Measurements from ENCODE around the gene KNDC1.

DNA sequence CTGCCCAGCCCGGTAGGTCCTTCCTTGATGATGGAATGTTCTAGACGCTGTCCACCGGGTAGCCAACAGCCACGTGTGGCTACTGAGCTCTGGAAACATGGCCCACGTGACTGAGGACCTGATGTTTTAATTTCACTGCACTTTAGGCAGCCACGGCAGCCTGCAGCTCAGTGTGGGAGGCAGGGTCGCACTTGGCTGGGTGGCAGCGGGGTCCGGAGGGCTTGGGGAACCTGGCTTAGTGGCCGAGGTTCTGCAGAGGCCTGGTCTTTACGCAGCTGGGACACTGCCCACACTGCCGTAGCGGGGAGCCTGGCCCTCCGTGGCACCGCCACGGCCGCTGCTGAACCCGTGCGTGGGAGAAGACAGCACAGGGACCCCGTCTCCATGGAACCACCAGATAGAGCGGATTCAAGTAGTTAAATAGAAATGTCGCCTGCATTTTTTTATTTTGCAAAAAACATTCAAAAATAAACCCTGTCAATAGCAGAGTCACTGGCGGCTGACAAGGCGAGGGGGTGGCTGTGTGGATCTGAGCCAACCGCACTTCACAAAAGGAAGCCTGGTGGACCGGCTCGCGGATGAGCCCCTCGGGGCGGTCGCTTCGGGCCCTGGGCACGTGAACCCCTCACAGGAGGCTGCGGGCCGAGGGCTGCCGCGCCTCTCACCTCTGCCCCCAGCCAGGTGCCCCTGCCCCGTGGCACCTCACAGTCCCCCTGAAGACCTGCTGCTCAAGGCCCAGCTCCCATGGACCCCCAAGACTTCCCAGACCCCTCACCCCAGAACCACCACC is 44.4 kb downstream of the KNDC1 start:
- TF ChIP-seq, protein P1, sequence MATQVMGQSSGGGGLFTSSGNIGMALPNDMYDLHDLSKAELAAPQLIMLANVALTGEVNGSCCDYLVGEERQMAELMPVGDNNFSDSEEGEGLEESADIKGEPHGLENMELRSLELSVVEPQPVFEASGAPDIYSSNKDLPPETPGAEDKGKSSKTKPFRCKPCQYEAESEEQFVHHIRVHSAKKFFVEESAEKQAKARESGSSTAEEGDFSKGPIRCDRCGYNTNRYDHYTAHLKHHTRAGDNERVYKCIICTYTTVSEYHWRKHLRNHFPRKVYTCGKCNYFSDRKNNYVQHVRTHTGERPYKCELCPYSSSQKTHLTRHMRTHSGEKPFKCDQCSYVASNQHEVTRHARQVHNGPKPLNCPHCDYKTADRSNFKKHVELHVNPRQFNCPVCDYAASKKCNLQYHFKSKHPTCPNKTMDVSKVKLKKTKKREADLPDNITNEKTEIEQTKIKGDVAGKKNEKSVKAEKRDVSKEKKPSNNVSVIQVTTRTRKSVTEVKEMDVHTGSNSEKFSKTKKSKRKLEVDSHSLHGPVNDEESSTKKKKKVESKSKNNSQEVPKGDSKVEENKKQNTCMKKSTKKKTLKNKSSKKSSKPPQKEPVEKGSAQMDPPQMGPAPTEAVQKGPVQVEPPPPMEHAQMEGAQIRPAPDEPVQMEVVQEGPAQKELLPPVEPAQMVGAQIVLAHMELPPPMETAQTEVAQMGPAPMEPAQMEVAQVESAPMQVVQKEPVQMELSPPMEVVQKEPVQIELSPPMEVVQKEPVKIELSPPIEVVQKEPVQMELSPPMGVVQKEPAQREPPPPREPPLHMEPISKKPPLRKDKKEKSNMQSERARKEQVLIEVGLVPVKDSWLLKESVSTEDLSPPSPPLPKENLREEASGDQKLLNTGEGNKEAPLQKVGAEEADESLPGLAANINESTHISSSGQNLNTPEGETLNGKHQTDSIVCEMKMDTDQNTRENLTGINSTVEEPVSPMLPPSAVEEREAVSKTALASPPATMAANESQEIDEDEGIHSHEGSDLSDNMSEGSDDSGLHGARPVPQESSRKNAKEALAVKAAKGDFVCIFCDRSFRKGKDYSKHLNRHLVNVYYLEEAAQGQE (IDR thresholded peaks at IDR 0.05; ENCODE audit: insufficient read depth in 1 of 2, low read depth in 2 of 2, low read length in 2 of 2) = no peak
- TF ChIP-seq POLR2AphosphoS5 (IDR thresholded peaks at IDR 0.05; ENCODE audit: low read depth, low read length) = no peak
